ENCODE measurements around the gene TAOK3. TPM values are rescaled to one million over a fixed set of nuclear protein-coding genes. Genes with fewer than 3 reads are reported as not detected.
A peak's percentile ranks its signal among the peaks of the same experiment; 100 is the strongest.

The TAOK3 gene
- total and polyA plus RNA-seq, 9 of the 15 experiments (the other 6 are each of a cell fraction or from before 2014, with no cell fraction given): 24.3 to 83.5 (median 47.1) TPM

DNA sequence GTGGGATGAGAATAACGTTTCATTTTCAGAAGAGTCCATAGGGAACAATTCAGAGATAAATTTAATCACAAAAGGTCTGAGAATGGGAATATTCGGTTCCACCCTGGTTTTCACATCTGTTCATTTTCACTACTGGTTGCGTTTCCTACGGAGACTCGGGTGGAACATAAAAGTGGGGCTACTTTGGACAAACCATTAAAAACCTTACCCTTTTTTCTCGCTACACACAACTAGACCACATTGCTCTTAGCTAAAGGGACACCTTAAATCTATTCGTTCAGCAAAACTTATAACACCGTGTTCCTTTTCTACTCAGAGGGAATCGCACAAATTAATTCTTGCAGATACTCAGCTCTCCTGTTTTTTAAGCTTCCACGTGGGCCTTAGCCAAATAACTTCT, 2.6 kb upstream of the TAOK3 start:
- FAIRE-seq: peak; percentile 51
- Histone ChIP-seq H4K20me1 (replicated peaks; ENCODE audit: control insufficient read depth, insufficient read depth, low read length) (peaks cover 6% of the 10 kb centered on the region), H3K4me1 (replicated peaks in 1 of 2; ENCODE audit: control insufficient read depth in 2 of 2, insufficient read depth in 2 of 2, low read length in 2 of 2) (peaks cover 14 to 26% of the 10 kb centered on the region in 2 experiments; a peak in 4 of 5 replicates), H3K9ac (ENCODE audit: insufficient read depth in 1 of 2, low read depth in 2 of 2, low read length in 2 of 2) (peak overlapping the region in 1 of 2 experiments; percentile 89; a peak in 3 of 4 replicates), H3K9me1 (ENCODE audit: control insufficient read depth, insufficient read depth, low read length) (no peaks in the 10 kb centered on the region), H3K4me2 (ENCODE audit: insufficient read depth, low read length) (peak overlapping the region; percentile 94), H3K36me3 (ENCODE audit: control insufficient read depth, insufficient read depth, low read length) (peaks cover 11% of the 10 kb centered on the region; the same call in 2 of the 3 replicates), H3K27ac (ENCODE audit: extremely low read depth, low read depth, low read length) (peak overlapping the region; percentile 96), H2AFZ (ENCODE audit: low read depth, low read length) (peak overlapping the region; percentile 100), H3K27me3 (ENCODE audit: control insufficient read depth in 2 of 2, insufficient read depth in 2 of 2, low read length in 2 of 2) (no peaks in the 10 kb centered on the region), H3K4me3 (peak overlapping the region; percentile 88), H3K9me3 (replicated peaks; ENCODE audit: control insufficient read depth, insufficient read depth, low read depth, low read length) (no peaks in the 10 kb centered on the region), H3K79me2 (ENCODE audit: control insufficient read depth, insufficient read depth, low read length) (peaks cover 60% of the 10 kb centered on the region)
- 5% methylated on average over 10 of the region's 10 CpGs for WGBS (ENCODE audit: insufficient coverage, low coverage, missing lambda C conversion rate)
- ChIA-PET CTCF (ENCODE audit: low intra/inter-chr PET ratio) (interaction anchor here (0.5 to 4.6 kb wide), 6 partner anchors 76 to 499 kb away, joined by 3 to 62 read pairs (median 6); no protein-coding TSS in a partner anchor), POLR2A (interaction anchor here (0.7 to 2.1 kb wide), 14 partner anchors 16 to 271 kb away, joined by 3 to 14 read pairs (median 3); partner anchors contain the start of gene VSIG10)
- BruUV-seq (replicated peaks): no TSS peak
- in situ Hi-C loops (cut with MboI): loop anchor here (5.0 kb wide), 1 partner anchor 253 kb away; no protein-coding TSS in a partner anchor
- intact Hi-C loops (cut with micrococcal nuclease): loop anchor here (5.0 kb wide), 1 partner anchor 498 kb away; no protein-coding TSS in a partner anchor
- no peak for ATAC-seq
- peak in 2 of 4 experiments; percentile 16 to 35 for DNase-seq (ENCODE audit: extremely low read depth in 1 of 4, low spot score in 3 of 4)
- TF ChIP-seq SRSF9 (IDR thresholded peaks at IDR 0.05; ENCODE audit: borderline replicate concordance, low read depth, low read length) (no peak), ZBTB1 (CRISPR knock-in tag; IDR thresholded peaks at IDR 0.05; ENCODE audit: borderline replicate concordance, low read depth) (no peak), CTCFL (IDR thresholded peaks at IDR 0.05; ENCODE audit: borderline replicate concordance, insufficient read depth, low read depth, low read length, poor library complexity, severe bottlenecking) (no peak), FOXO4 (CRISPR knock-in tag; IDR thresholded peaks at IDR 0.05) (no peak), HOXB6 (CRISPR knock-in tag; IDR thresholded peaks at IDR 0.05; ENCODE audit: borderline replicate concordance) (no peak), ZNF23 (CRISPR knock-in tag; IDR thresholded peaks at IDR 0.05) (no peak), MCM2 (IDR thresholded peaks at IDR 0.05; ENCODE audit: low read depth) (no peak), E2F3 (CRISPR knock-in tag; IDR thresholded peaks at IDR 0.05) (no peak), HMG20B (CRISPR knock-in tag; IDR thresholded peaks at IDR 0.05) (no peak), ZKSCAN3 (CRISPR knock-in tag; IDR thresholded peaks at IDR 0.05) (no peak), PRDM10 (IDR thresholded peaks at IDR 0.05; ENCODE audit: partially characterized antibody) (peak; percentile 31), BRD9 (IDR thresholded peaks at IDR 0.05; ENCODE audit: low read depth, partially characterized antibody) (no peak)

Measured in K562 (cell line).